T-helper 9 cell (primary cell): ENCODE measurements around the gene CDCA8.
"Not testable (repeated sequence)": the region's sequence is repeated elsewhere in the genome, so short reads cannot be mapped to it uniquely, and the experiment has no call there.

Source experiments
- DNase-seq: peaks from one replicate; pipeline ENCODE4 v3.0.0-alpha.2; 2020

The CDCA8 gene

DNA sequence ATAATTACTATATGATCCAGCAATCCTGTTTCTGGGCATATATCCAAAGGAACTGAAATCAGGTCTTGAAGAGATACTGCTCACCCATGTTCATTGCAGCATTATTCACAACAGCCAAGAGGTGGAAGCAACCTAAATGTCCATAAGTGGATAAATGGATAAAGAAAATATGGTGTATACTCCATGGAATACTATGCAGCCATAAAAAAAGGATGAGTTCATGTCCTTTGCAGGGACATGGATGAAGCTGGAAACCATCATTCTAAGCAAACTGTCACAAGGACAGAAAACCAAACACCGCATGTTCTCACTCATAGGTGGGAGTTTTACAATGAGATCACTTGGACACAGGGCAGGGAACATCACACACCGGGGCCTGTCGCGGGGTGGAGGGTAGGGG lies 46.3 kb downstream of the CDCA8 start:
- DNase-seq = not testable (repeated sequence)

DNA sequence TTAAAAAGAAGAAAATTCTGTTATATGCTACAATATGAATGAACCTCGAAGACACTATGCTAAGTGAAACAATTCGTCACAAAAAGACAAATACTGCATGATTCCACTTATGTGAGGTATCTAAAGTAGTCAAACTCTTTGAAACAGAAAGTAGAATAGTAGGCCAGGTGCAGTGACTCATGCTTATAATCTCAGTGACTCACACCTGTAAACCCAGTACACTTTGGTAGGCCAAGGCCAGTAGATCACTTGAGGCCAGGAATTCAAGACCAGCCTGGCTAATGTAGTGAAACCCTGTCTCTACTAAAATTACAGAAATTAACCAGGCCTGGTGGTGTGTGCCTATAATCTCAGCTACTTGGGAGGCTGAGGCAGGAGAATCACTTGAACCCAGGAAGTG lies 46.9 kb downstream of the CDCA8 start:
- no peak for DNase-seq

DNA sequence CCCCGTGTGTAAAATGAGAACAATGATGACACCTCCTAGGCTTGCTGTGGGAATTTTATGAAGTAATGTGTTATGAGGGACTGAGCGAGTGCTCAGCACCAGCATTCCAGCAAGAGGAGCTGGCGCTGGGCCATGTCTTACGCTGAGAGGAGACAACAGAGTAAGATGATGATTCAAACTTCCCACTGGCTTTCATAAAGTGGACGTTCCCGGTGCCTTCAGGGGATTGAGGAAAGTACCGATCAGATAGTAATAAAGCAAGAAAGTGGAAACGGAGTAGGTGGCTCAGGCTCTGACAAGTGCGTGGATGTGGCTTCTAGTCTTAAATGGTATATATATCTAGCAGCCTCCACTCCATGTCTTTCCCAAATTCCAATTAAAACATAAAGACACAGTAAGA lies 48.8 kb downstream of the CDCA8 start:
- DNase-seq = no peak

DNA sequence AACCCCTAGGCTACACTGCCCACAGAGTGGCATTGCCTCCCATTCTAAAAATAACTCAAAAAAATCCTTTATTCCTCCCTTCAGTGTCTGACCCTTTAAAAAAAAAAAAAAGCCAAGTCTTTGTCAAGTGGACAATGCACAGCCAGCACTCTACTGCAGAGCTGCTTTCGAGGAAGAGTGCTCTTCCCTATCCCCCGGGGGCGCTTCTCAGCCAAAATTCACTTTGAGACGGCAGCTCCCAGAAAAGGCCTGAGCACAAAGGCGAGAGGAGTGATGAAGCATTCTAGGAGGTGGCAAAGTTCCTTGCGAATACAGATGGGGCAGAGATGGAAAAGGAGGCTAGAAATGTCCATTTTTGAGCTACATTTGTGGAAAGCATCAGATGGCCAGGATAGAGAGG lies 49.3 kb downstream of the CDCA8 start:
- no peak for DNase-seq

DNA sequence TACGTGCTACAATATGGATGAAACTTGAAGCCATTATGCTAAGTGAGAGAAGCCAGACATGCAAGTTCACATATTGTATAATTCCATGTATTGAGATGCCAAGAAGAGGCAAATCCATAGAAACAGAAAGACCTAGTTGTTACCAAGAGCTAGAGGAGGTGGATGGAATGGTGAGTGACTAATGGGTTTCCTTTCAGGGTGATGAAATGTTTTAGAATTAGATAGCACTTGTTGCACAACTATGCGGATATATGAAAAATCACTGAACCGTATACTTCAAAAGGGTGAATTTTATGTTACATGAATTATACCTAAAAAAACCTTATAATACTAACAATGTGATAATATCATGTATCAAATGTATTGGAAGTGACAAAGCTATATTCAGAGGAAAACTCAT lies 54.5 kb downstream of the CDCA8 start:
- DNase-seq = no peak

- DNase-seq = no peak
Observed at GRCh38 chr1:37748565-37748964, 56.2 kb downstream of the CDCA8 start.

DNA sequence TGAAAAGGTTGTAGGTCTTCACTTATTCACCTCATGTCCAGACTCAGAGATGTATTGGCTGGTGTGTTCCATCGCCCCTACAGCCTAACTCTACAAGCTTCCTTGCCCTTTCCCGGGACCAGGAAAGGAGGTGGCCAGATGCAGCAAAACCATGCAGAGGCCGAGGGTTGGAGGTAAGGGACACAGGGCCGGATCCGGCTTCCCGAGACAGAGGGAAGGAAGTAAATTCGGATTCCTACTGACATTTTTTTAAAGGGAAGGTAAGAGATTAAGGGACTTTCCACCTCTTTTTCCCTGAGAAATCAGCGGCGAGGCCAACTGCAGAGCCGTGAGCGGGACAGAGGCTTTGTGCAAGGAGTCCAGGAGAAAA lies 59.9 kb downstream of the CDCA8 start:
- no peak for DNase-seq

DNA sequence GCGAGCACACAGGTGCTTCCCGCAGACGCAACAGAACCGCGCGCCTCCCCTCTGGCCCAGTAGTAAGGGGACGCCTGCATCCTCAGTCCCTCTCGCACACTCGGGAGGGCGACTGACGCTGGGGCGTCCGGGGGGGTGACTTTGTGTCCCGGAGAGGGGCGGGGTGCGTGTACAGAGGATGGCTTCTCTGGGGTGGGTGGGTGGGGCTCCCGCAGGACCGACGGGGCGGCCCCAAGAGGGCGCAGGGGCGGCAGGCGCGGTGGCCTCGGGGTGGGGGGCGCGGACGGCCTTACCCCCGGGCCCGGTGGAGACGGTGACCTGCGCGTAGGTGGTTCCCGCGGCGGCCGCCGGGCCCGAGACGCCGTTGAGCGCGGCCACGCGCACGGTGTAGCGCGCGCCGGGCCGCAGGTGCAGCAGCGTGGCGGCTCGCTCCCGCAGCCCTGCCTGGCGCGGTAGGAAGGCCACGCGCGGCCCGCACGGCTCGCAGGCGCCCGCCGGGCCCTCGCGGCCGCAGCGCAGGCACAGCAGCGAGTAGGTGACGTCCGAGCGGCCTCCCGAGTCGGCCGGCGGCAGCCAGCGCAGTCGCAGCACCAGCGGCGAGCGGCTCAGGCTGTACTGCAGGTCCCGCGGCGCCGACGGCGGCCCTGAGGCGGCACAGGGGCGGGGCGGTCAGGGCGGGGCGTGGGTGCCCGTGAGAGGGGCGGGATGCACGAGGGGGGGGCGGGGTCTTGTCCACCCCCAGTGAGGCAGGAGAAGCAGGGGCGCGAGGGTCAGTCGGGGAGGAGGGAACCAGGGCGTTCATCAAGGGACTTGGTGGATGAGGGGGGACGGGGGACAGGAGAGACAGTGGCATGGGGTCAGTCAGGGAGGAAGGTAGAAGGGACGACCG lies 60.5 kb downstream of the CDCA8 start:
- DNase-seq = no peak

DNA sequence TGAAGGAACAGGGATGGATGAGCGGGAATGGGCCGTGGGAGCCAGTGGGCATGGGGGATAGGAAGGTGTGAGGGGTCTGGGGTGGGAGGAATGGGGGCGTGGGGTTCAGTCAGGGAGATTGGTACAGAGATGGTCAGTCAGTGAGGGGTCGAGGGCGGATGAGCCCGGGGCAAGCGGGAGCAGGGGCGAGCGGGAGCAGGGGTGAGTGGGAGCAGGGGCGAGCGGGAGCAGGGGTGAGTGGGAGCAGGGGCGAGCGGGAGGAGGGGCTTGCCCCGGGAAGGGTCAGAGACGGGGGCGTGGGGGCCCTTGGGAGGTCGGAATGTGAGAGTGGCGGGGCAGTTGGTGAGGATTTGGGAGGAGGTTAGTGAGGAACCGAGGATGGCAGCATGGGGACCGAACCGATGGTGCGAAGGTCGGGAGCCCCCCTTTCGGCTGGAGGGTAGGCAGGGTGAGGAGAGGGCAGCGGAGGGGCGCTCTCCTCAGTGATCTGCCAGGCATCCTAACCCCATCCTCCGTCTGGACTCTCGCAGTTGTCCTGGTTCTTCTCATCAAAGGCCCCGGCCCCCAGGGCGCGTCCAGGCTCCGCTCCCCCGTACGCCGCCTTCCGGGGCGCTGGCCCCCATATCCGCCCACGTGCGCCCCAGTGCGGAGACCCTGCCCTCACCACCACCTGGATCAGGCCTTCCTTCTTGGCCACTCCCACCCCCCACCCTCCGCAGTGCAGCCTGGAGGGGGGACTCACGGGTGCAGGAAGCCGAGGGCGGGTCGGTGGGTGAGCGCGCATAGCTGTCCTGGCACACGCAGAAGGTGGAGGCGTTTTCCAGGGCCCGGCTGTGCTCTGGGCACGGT lies 61.4 kb downstream of the CDCA8 start:
- no peak for DNase-seq

DNA sequence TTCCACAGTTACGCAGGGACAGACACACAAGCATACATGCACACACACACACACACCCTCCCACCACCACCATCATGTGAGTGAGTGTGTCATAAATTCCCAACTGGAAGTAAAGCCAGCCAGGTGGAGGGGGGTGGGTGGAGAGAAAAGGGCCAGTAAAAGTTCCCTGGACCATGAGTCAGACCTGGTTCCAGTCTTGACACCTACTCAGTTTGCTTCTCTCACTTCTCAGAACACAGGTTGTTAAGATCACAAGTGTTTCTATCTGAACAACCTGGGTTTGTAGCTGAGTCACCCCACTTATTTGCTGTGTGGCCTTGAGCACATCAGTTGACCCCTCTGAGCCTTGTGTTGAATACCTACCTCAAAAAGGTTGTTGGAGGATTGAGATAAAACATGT lies 63.0 kb downstream of the CDCA8 start:
- DNase-seq = no peak

GRCh38 chr1:37755951-37756560 lies 63.7 kb downstream of the CDCA8 start:
- DNase-seq = no peak
